ENCODE results near the gene GALNT2. TPM values are rescaled to one million over a fixed set of nuclear protein-coding genes. Genes with fewer than 3 reads are reported as not detected.
A peak's percentile ranks its signal among the peaks of the same experiment; 100 is the strongest.

The GALNT2 gene
- total and polyA plus RNA-seq, 9 of the 15 experiments (the other 6 are each of a cell fraction or from before 2014, with no cell fraction given) = 1.6 to 106 (median 51.9) TPM

DNA sequence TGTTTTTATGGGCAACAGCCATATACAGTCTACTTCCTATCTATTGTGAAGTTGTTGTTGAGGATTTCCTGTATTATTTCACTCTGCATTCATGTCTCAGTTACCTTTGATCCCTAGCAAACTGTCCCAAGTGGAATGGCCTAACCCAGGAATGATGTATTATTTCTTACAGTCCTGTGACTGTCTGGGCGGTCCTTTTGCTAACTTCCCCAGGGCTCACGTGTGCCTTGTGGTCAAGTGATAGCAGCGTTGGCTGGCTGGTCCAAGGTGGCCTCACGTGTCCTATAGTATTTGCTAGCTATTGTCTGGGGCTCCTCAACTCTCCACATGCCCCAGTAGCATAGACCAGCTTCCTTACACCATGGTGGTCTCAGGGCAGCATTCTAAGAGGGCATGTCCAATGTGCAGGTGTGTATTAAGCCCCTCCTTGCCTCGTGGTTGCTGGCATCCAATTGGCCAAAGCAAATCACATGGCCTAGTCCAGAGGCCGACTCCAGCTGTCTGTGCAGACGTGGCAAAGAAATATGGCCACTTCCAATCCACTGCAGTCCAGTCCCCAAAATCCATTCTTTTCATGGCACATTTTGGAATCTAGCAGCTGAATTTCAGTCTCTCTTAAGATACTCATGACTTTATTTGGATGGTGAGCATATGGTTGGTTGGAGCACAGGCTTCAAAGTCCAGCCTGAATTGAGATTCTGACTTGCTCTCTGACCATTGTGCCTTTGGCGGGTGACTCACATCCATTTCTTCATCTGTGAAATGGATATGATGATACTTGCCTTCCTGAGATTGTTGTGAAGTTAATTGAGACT lies 94.1 kb downstream of the GALNT2 start (continued):
- TF ChIP-seq CHAMP1 (IDR thresholded peaks at IDR 0.05) (peak; percentile 76), PREB (CRISPR knock-in tag; IDR thresholded peaks at IDR 0.05) (no peak), ZNF445 (CRISPR knock-in tag; IDR thresholded peaks at IDR 0.05; ENCODE audit: low read depth) (no peak), BHLHE40 (IDR thresholded peaks at IDR 0.05; ENCODE audit: low read length) (peak; percentile 99), ZNF830 (CRISPR knock-in tag; IDR thresholded peaks at IDR 0.05) (peak; percentile 61; the same call in 1 of the 2 replicates), MTA2 (IDR thresholded peaks at IDR 0.05; ENCODE audit: low read depth) (no peak)
- TF ChIP-seq, protein P1, sequence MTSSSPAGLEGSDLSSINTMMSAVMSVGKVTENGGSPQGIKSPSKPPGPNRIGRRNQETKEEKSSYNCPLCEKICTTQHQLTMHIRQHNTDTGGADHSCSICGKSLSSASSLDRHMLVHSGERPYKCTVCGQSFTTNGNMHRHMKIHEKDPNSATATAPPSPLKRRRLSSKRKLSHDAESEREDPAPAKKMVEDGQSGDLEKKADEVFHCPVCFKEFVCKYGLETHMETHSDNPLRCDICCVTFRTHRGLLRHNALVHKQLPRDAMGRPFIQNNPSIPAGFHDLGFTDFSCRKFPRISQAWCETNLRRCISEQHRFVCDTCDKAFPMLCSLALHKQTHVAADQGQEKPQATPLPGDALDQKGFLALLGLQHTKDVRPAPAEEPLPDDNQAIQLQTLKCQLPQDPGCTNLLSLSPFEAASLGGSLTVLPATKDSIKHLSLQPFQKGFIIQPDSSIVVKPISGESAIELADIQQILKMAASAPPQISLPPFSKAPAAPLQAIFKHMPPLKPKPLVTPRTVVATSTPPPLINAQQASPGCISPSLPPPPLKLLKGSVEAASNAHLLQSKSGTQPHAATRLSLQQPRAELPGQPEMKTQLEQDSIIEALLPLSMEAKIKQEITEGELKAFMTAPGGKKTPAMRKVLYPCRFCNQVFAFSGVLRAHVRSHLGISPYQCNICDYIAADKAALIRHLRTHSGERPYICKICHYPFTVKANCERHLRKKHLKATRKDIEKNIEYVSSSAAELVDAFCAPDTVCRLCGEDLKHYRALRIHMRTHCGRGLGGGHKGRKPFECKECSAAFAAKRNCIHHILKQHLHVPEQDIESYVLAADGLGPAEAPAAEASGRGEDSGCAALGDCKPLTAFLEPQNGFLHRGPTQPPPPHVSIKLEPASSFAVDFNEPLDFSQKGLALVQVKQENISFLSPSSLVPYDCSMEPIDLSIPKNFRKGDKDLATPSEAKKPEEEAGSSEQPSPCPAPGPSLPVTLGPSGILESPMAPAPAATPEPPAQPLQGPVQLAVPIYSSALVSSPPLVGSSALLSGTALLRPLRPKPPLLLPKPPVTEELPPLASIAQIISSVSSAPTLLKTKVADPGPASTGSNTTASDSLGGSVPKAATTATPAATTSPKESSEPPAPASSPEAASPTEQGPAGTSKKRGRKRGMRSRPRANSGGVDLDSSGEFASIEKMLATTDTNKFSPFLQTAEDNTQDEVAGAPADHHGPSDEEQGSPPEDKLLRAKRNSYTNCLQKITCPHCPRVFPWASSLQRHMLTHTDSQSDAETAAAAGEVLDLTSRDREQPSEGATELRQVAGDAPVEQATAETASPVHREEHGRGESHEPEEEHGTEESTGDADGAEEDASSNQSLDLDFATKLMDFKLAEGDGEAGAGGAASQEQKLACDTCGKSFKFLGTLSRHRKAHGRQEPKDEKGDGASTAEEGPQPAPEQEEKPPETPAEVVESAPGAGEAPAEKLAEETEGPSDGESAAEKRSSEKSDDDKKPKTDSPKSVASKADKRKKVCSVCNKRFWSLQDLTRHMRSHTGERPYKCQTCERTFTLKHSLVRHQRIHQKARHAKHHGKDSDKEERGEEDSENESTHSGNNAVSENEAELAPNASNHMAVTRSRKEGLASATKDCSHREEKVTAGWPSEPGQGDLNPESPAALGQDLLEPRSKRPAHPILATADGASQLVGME (CRISPR knock-in tag; IDR thresholded peaks at IDR 0.05) = peak; percentile 83; the same call in 1 of the 2 replicates
- TF ChIP-seq, protein P2, sequence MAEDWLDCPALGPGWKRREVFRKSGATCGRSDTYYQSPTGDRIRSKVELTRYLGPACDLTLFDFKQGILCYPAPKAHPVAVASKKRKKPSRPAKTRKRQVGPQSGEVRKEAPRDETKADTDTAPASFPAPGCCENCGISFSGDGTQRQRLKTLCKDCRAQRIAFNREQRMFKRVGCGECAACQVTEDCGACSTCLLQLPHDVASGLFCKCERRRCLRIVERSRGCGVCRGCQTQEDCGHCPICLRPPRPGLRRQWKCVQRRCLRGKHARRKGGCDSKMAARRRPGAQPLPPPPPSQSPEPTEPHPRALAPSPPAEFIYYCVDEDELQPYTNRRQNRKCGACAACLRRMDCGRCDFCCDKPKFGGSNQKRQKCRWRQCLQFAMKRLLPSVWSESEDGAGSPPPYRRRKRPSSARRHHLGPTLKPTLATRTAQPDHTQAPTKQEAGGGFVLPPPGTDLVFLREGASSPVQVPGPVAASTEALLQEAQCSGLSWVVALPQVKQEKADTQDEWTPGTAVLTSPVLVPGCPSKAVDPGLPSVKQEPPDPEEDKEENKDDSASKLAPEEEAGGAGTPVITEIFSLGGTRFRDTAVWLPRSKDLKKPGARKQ (CRISPR knock-in tag; IDR thresholded peaks at IDR 0.05) = no peak

All from K562 (cell line).